Trophoblast cell (in vitro differentiated cells and primary cell): ENCODE data around the gene ATG4B.

Experiments
- DNase-seq, 2 donors: peaks; one replicate each; pipeline ENCODE4 v3.0.0-alpha.2; 2016
- H2AFZ ChIP-seq: 2 replicates; pipeline ENCODE4 v1.6.1; 2013; ENCODE audit warnings: low read length, moderate library complexity, mild to moderate bottlenecking; ENCODE audit not compliant: insufficient read depth, poor library complexity
- H2AK5ac ChIP-seq: 2 replicates; pipeline ENCODE4 v1.6.1; 2013; ENCODE audit warnings: mild to moderate bottlenecking, low read length
- H2BK120ac ChIP-seq: 2 replicates; pipeline ENCODE4 v1.6.1; 2013; ENCODE audit warnings: low read length, mild to moderate bottlenecking, moderate library complexity; ENCODE audit not compliant: insufficient read depth, poor library complexity
- H2BK12ac ChIP-seq: 2 replicates; pipeline ENCODE4 v1.6.1; 2013; ENCODE audit warnings: mild to moderate bottlenecking, low read length, moderate library complexity
- H2BK5ac ChIP-seq: 2 replicates; pipeline ENCODE4 v1.6.1; 2013; ENCODE audit warnings: low read length, low read depth, moderate library complexity, mild to moderate bottlenecking; ENCODE audit not compliant: poor library complexity
- H3K14ac ChIP-seq: 2 replicates; pipeline ENCODE4 v1.6.1; 2013; ENCODE audit warnings: mild to moderate bottlenecking, low read length
- H3K18ac ChIP-seq: 2 replicates; pipeline ENCODE4 v1.6.1; 2013; ENCODE audit warnings: mild to moderate bottlenecking, low read length
- H3K23ac ChIP-seq: 2 replicates; pipeline ENCODE4 v1.6.1; 2013; ENCODE audit warnings: low read length
- H3K27ac ChIP-seq: 2 replicates; pipeline ENCODE4 v1.5.1; 2013; ENCODE audit warnings: low read depth, mild to moderate bottlenecking, inconsistent platforms, low read length, moderate library complexity
- H3K27me3 ChIP-seq: 2 replicates; pipeline ENCODE4 v1.6.1; 2013; ENCODE audit warnings: inconsistent platforms, mild to moderate bottlenecking, low read length, moderate library complexity; ENCODE audit not compliant: insufficient read depth
- H3K36me3 ChIP-seq, 2 experiments: 1 replicate in 1 of 2; 2 replicates in 1 of 2; pipeline ENCODE4 v1.6.1; 2013; ENCODE audit warnings: low read length in 2 of 2, mild to moderate bottlenecking in 2 of 2, moderate library complexity in 1 of 2; ENCODE audit not compliant: insufficient read depth in 2 of 2, control insufficient read depth in 1 of 2
- H3K4ac ChIP-seq: 2 replicates; pipeline ENCODE4 v1.6.1; 2013; ENCODE audit warnings: low read depth, mild to moderate bottlenecking, low read length, moderate library complexity
- H3K4me1 ChIP-seq, 2 experiments: 1 replicate in 1 of 2; 2 replicates in 1 of 2; pipeline ENCODE4 v1.6.1; 2013; ENCODE audit warnings: low read length in 2 of 2, mild to moderate bottlenecking in 2 of 2, moderate library complexity in 1 of 2; ENCODE audit not compliant: insufficient read depth in 2 of 2, control insufficient read depth in 1 of 2
- H3K4me2 ChIP-seq: 2 replicates; pipeline ENCODE4 v1.6.1; 2013; ENCODE audit warnings: inconsistent platforms, mild to moderate bottlenecking, low read length, moderate library complexity
- H3K4me3 ChIP-seq: 2 replicates; pipeline ENCODE4 v1.5.1; 2013; ENCODE audit warnings: mild to moderate bottlenecking, low read depth, low read length, inconsistent platforms
- H3K79me1 ChIP-seq: one replicate; pipeline ENCODE4 v1.6.1; 2013; ENCODE audit warnings: low read length
- H3K79me2 ChIP-seq: 2 replicates; pipeline ENCODE4 v1.6.1; 2013; ENCODE audit warnings: low read length, mild to moderate bottlenecking; ENCODE audit not compliant: control insufficient read depth, insufficient read depth, poor library complexity
- H3K9ac ChIP-seq: 2 replicates; pipeline ENCODE4 v1.6.1; 2013; ENCODE audit warnings: mild to moderate bottlenecking, low read length
- H3K9me3 ChIP-seq: 2 replicates; pipeline ENCODE4 v1.6.1; 2013; ENCODE audit warnings: low read depth, mild to moderate bottlenecking, control low read depth, inconsistent platforms, low read length; ENCODE audit not compliant: insufficient read depth
- H4K12ac ChIP-seq: 2 replicates; pipeline ENCODE4 v1.6.1; 2013; ENCODE audit warnings: low read depth, mild to moderate bottlenecking, low read length, moderate library complexity
- H4K8ac ChIP-seq: 2 replicates; pipeline ENCODE4 v1.6.1; 2013; ENCODE audit warnings: low read depth, mild to moderate bottlenecking, low read length, moderate library complexity
- H4K91ac ChIP-seq: one replicate; pipeline ENCODE4 v1.6.1; 2013; ENCODE audit warnings: low read depth, mild to moderate bottlenecking, low read length, moderate library complexity
- WGBS: extraction: QIAGEN DNeasy Blood & Tissue Kit; methylation state at CpG from one replicate; pipeline ENCODE4 v1.1.7; 2013; ENCODE audit warnings: missing lambda C conversion rate; ENCODE audit not compliant: insufficient read length, insufficient coverage; ENCODE audit errors: extremely low coverage; 5-methylcytosine and 5-hydroxymethylcytosine counted together

The ATG4B gene

DNA sequence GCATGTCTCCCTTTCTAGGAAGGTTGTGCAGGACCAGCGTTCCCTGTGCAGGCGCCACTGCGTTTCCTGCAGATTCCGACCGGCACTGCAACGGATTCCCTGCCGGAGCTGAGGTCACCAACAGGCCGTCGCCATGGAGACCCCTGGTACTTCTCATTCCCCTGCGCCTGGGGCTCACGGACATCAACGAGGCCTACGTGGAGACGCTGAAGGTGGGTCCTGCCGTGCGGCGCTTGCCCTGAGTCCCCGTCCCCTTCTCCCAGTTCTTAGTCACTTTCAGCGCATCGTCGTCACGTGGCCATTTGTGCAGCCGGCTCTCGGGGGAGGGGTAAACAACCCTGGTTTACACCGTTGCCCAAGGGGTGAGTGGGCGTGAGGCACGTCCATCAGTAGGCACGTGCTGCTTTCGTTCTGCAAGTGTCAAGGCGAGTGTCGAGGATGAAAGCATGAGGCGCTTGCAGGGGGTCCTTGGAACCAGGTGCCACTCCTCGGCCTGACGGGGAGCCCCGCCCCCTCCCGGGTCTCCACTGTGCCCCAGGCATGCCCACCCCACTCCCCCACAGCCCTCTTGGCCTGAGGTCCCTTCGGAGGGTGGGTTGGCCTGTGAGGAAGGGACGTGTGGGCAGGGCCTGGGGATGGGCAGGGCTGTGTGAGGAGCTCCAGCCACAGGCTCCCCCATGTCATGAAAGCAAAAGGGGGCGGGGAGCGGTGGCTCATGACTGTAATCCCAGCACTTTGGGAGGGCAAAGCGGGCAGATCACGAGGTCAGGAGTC lies 29.3 kb downstream of the ATG4B start:
- Histone ChIP-seq H3K4me3 (no peak overlapping the region), H3K18ac (no peak overlapping the region), H3K23ac (no peak overlapping the region), H2AFZ (no peak overlapping the region), H2BK120ac (no peak overlapping the region), H4K12ac (no peak overlapping the region), H4K91ac (no peak overlapping the region), H3K4me1 (no peaks in the 10 kb centered on the region), H3K79me1 (no peaks in the 10 kb centered on the region), H2BK5ac (no peak overlapping the region), H3K9ac (no peak overlapping the region), H3K4me2 (no peak overlapping the region), H2AK5ac (no peak overlapping the region), H3K27me3 (no peaks in the 10 kb centered on the region), H3K36me3 (peaks cover 56 to 60% of the 10 kb centered on the region in 2 experiments), H3K27ac (no peak overlapping the region), H2BK12ac (no peak overlapping the region), H4K8ac (no peak overlapping the region), H3K79me2 (no peaks in the 10 kb centered on the region), H3K9me3 (peaks cover 3% of the 10 kb centered on the region), H3K14ac (no peak overlapping the region), H3K4ac (no peak overlapping the region)
- no CpG with 5 or more reads among the region's 42 CpGs for WGBS
- no peak for DNase-seq

DNA sequence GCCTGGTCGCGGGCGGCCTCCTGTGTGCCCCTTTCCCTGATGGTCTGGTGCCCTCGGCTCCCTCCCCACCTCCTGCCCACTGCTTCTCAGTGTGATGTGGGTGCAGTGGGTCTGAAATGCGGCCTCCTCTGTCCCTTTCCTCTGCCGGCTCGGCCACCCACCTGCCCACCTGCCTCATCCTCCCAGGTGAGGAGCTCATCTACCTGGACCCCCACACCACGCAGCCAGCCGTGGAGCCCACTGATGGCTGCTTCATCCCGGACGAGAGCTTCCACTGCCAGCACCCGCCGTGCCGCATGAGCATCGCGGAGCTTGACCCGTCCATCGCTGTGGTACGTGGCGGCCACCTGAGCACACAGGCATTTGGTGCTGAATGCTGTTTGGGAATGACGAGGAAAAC lies 30.9 kb downstream of the ATG4B start:
- Histone ChIP-seq H3K79me1 (no peaks in the 10 kb centered on the region), H3K14ac (no peak overlapping the region)
- WGBS: no CpG with 5 or more reads among the region's 21 CpGs

DNA sequence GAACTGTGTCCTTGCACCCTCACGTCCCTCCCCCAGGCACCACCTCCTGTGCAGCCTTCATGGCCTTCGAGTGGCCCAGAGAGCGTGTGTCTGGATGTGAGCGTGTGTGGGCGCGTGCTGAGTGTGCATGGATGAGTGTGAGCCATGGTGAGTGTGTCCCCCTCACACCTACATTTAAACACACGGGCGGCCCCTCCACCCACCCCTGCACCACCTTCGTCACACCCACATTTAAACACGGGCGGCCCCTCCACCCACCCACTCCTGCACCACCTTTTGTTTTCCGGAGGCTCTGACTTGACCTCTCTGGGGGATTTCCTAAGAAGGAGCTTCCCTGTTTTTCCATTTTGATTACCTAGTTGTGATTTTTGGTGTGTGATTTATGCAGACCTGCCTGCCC lies 31.3 kb downstream of the ATG4B start:
- no peak overlapping the region for H4K91ac ChIP-seq
- no peak overlapping the region for H4K12ac ChIP-seq
- no peak overlapping the region for H4K8ac ChIP-seq
- H3K4me2 ChIP-seq: no peak overlapping the region
- no peak for DNase-seq
- no peak overlapping the region for H3K4ac ChIP-seq
- H3K36me3 ChIP-seq: peaks cover 72 to 77% of the 10 kb centered on the region in 2 experiments
- no peak overlapping the region for H2BK5ac ChIP-seq
- no peak overlapping the region for H3K23ac ChIP-seq
- no peak overlapping the region for H2AK5ac ChIP-seq
- H3K79me2 ChIP-seq: no peaks in the 10 kb centered on the region
- no peak overlapping the region for H3K27ac ChIP-seq
- H3K4me1 ChIP-seq: no peaks in the 10 kb centered on the region
- no peak overlapping the region for H2AFZ ChIP-seq
- no peak overlapping the region for H3K9ac ChIP-seq
- no peak overlapping the region for H3K4me3 ChIP-seq
- H2BK120ac ChIP-seq: no peak overlapping the region
- no peaks in the 10 kb centered on the region for H3K27me3 ChIP-seq
- no peak overlapping the region for H3K18ac ChIP-seq
- H3K9me3 ChIP-seq: peaks cover 5% of the 10 kb centered on the region
- no peak overlapping the region for H3K14ac ChIP-seq
- no CpG with 5 or more reads among the region's 12 CpGs for WGBS
- H3K79me1 ChIP-seq: no peaks in the 10 kb centered on the region
- H2BK12ac ChIP-seq: no peak overlapping the region

More for the DNA sequence above, 30.9 kb downstream of the ATG4B start:
- peaks cover 70 to 74% of the 10 kb centered on the region in 2 experiments for H3K36me3 ChIP-seq
- no peaks in the 10 kb centered on the region for H3K27me3 ChIP-seq
- no peak overlapping the region for H3K27ac ChIP-seq
- H4K91ac ChIP-seq: no peak overlapping the region
- H3K18ac ChIP-seq: no peak overlapping the region
- no peak for DNase-seq
- no peaks in the 10 kb centered on the region for H3K79me2 ChIP-seq
- no peak overlapping the region for H3K23ac ChIP-seq
- H3K9me3 ChIP-seq: peaks cover 5% of the 10 kb centered on the region
- no peak overlapping the region for H3K4ac ChIP-seq
- no peak overlapping the region for H3K9ac ChIP-seq
- no peak overlapping the region for H2BK12ac ChIP-seq
- H2AK5ac ChIP-seq: no peak overlapping the region
- H3K4me1 ChIP-seq: no peaks in the 10 kb centered on the region
- no peak overlapping the region for H2AFZ ChIP-seq
- H4K12ac ChIP-seq: no peak overlapping the region
- peak overlapping the region; percentile 46 for H3K4me3 ChIP-seq
- no peak overlapping the region for H3K4me2 ChIP-seq
- H2BK5ac ChIP-seq: no peak overlapping the region
- H2BK120ac ChIP-seq: no peak overlapping the region
- no peak overlapping the region for H4K8ac ChIP-seq

DNA sequence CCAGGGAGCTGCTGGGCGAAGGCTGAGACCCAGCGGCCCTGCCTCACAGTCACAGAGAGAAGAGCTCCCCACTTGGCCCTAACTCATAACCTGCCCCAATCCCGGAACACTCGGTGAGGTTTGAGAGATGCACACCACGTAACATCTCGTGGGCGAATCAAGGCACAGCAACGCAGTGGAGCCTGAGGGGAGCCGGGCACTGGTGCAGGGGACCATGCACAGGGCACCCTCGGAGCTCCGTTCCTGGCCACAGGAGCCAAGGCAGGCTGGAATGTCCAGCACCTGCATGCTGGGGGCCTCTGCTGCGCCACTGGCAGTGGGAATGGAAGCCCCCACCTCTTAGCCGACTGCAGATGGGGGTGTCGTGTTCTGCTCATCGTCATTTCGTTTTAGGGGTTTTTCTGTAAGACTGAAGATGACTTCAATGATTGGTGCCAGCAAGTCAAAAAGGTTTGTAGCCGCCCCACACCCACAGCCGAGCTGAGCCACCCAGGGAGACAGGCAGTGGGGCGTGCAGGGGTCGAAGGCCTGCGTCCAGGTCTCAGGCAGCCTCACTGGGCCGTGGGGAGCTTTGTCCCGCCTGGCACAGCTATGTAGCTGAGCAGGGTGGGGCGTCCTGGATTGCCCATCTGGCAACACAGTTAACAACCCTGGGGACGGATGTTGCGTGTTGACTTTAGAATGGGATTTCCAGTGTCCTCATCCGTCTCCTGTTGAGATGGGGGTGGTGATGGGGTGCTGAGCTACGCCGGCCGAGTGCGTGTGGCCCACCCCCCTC lies 33.0 kb downstream of the ATG4B start:
- no peaks in the 10 kb centered on the region for H3K4me1 ChIP-seq
- H3K4me2 ChIP-seq: no peak overlapping the region
- no peak overlapping the region for H2AFZ ChIP-seq
- no peak overlapping the region for H4K12ac ChIP-seq
- WGBS: no CpG with 5 or more reads among the region's 31 CpGs
- H4K91ac ChIP-seq: no peak overlapping the region
- H2BK120ac ChIP-seq: no peak overlapping the region
- no peak overlapping the region for H3K4me3 ChIP-seq
- no peaks in the 10 kb centered on the region for H3K79me2 ChIP-seq
- H2BK12ac ChIP-seq: no peak overlapping the region
- no peak overlapping the region for H4K8ac ChIP-seq
- no peak overlapping the region for H3K9ac ChIP-seq
- no peak overlapping the region for H3K18ac ChIP-seq
- H3K27ac ChIP-seq: no peak overlapping the region
- no peaks in the 10 kb centered on the region for H3K79me1 ChIP-seq
- no peak overlapping the region for H3K4ac ChIP-seq
- no peak overlapping the region for H2BK5ac ChIP-seq
- H3K36me3 ChIP-seq: peaks cover 87 to 90% of the 10 kb centered on the region in 2 experiments
- H3K14ac ChIP-seq: no peak overlapping the region
- DNase-seq: no peak
- no peak overlapping the region for H3K23ac ChIP-seq
- peaks cover 5% of the 10 kb centered on the region for H3K9me3 ChIP-seq
- no peaks in the 10 kb centered on the region for H3K27me3 ChIP-seq
- H2AK5ac ChIP-seq: no peak overlapping the region
